ENCODE measurements around the gene TRABD. TPM values are rescaled to one million over a fixed set of nuclear protein-coding genes. Genes with fewer than 3 reads are reported as not detected.

TRABD gene
- total RNA-seq, 1 donor from 2014 or later = 40.3 TPM

DNA sequence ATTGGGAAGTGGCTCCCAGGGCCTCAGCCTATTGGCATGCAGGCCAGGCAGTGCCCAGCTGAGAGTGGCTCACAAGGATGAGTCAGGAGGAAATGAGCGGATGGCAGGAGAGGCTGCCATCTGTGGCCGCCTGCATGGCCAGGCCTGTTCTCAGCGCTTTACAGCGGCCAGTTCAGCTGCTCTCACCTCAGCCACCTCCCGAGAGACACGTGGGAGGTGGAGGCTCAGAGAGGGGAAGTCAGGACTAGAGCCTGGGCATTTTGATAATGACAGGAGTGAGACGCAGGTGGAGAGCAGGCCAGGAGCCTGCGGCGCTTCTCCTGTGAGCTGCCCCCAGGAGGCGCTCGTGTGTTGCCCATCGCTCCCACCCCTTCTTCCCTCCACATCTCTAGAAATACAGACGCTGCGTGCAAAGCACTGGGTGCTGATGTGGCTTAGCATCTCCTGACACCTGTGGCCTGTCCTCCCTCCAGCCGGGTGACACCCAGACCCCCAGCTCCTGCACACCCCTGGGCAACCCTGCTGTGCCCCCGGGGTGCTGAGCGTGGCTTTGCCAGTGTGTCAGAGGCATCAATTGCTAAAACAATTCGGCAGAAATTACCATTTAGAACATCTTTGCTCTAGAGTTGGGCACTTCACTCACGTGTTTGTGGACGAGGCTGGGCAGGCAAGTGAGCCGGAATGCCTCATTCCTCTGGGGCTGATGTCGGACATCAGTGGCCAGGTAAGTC is 36.6 kb upstream of the TRABD start:
- Histone ChIP-seq H3K27ac (no peak overlapping the region), H3K9me3 (no peaks in the 10 kb centered on the region), H3K36me3 (no peaks in the 10 kb centered on the region), H3K27me3 (no peaks in the 10 kb centered on the region), H3K4me1 (peaks cover 4% of the 10 kb centered on the region), H3K4me3 (no peak overlapping the region)
- intact Hi-C loops (cut with DNase I) = no loop called here
- TF ChIP-seq POLR2A (IDR thresholded peaks at IDR 0.05) (no peak), POLR2AphosphoS5 (IDR thresholded peaks at IDR 0.05; ENCODE audit: insufficient read depth in 1 of 2, low read depth in 1 of 2) (peak; percentile 21 to 54)
- TF ChIP-seq, protein P1, sequence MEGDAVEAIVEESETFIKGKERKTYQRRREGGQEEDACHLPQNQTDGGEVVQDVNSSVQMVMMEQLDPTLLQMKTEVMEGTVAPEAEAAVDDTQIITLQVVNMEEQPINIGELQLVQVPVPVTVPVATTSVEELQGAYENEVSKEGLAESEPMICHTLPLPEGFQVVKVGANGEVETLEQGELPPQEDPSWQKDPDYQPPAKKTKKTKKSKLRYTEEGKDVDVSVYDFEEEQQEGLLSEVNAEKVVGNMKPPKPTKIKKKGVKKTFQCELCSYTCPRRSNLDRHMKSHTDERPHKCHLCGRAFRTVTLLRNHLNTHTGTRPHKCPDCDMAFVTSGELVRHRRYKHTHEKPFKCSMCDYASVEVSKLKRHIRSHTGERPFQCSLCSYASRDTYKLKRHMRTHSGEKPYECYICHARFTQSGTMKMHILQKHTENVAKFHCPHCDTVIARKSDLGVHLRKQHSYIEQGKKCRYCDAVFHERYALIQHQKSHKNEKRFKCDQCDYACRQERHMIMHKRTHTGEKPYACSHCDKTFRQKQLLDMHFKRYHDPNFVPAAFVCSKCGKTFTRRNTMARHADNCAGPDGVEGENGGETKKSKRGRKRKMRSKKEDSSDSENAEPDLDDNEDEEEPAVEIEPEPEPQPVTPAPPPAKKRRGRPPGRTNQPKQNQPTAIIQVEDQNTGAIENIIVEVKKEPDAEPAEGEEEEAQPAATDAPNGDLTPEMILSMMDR (IDR thresholded peaks at IDR 0.05) = peak in 2 of 3 experiments; percentile 40 to 52
- no peak for DNase-seq (ENCODE audit: extremely low spot score in 2 of 2)

DNA sequence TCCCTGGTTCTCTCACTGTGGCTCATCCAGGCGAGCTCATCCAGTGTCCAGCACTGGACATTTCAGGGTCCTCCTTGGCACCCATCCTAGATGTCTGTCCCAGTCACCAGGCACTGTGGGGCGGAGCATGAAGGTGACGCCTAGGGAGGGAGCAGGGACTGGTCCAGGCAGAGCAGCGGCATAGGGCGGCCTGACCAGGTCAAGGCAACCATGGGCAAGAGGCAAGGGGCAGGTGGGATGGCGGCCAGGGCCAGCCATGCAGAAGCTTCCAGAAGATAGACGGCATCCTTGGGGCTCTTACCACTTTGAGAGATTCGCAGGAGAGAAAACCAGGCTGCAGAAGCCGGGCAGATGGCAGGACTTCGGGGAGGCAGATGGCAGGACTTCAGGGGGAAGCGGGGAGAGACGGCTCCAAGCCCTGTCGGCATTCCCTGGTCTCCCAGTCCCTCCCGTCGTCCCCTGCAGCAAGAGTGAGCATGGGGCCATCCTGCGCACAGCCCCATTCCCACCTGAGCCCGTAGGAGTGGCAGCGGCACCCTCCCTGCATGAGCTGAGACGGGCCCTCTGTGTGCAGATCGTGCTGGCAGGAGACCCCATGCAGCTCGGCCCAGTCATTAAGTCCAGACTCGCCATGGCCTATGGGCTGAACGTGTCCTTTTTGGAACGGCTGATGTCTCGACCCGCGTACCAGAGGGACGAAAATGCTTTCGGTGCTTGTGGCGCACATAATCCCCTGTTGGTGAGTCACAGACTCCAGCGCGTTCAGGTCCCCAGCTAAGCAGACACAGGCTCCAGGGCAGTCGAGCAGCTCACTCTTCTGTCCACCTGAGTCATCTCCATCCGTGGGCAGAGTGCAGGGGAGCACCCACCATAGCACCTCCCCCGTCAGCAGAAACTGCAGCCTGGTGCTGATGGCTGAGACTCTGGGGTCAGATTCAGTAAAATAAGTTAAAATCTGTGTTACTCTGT is 35.3 kb upstream of the TRABD start:
- intact Hi-C loops (cut with DNase I) = no loop called here
- no peak for DNase-seq (ENCODE audit: extremely low spot score in 2 of 2)
- Histone ChIP-seq H3K36me3 (no peaks in the 10 kb centered on the region), H3K4me3 (no peak overlapping the region), H3K9me3 (no peaks in the 10 kb centered on the region), H3K27me3 (no peaks in the 10 kb centered on the region), H3K27ac (no peak overlapping the region), H3K4me1 (peaks cover 4% of the 10 kb centered on the region)
- TF ChIP-seq POLR2AphosphoS5 (IDR thresholded peaks at IDR 0.05; ENCODE audit: insufficient read depth in 1 of 2, low read depth in 1 of 2) = no peak
- TF ChIP-seq, protein P1 (IDR thresholded peaks at IDR 0.05) = no peak
- TF ChIP-seq POLR2A (IDR thresholded peaks at IDR 0.05) = no peak

DNA sequence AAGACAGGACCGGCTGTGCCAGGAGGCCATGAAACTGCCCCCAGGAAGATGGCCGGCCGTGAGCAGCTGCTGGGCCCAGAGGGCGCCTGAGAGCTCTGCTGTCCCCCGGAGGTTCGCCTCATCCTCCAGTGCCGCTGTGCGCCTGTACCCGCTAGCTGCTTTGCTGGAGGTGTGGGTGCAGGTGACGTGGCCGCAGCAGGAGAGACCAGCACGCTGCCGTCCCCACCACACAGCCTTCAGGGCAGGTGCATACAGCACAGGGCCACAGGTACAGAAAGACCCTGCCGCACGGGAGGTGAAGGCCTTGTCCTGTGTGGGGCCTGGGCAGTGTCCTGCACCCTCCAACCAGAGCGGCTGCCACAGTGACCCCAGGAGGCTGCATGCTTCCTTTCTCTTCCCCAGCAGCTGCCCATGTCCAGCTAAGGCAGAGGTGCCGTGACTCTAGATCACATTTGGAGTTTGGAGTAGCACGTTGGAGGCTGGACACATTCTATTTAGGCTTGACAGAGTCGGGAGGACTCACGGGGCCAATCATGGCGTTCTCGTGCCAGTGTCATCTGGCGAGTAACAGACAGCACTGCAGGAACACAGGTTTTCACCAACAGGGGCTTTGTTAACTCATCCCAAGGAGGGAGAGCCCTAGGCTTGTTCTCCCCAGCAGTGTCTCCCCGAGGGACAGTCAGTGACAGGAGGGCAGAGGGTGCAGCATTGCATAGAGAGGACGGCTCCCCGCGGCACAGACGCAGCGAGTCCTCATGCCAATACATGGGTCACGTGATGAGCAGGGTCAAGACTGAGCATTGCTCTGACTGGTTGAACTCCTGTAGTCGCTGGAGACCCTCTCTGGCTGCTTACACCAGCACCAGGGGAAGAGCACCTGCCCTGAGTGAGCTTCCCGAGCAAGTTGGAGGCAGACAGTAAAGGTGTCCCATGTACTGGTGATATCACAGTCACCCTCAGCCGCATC is 33.9 kb upstream of the TRABD start:
- TF ChIP-seq POLR2AphosphoS5 (IDR thresholded peaks at IDR 0.05; ENCODE audit: insufficient read depth in 1 of 2, low read depth in 1 of 2) = no peak
- TF ChIP-seq, protein P1 (IDR thresholded peaks at IDR 0.05) = no peak
- TF ChIP-seq POLR2A (IDR thresholded peaks at IDR 0.05) = no peak
- no peaks in the 10 kb centered on the region for H3K27me3 ChIP-seq
- DNase-seq (ENCODE audit: extremely low spot score in 2 of 2) = no peak
- intact Hi-C loops (cut with DNase I) = no loop called here
- no peak overlapping the region for H3K4me3 ChIP-seq
- no peaks in the 10 kb centered on the region for H3K36me3 ChIP-seq
- no peaks in the 10 kb centered on the region for H3K9me3 ChIP-seq
- no peak overlapping the region for H3K27ac ChIP-seq
- no peaks in the 10 kb centered on the region for H3K4me1 ChIP-seq

- intact Hi-C loops (cut with DNase I) = no loop called here
Observed at GRCh38 chr22:50153056-50153755, 32.5 kb upstream of the TRABD start.

More at GRCh38 chr22:50153056-50153755, 32.5 kb upstream of the TRABD start:
- DNase-seq (ENCODE audit: extremely low spot score in 2 of 2) = no peak
- H3K4me3 ChIP-seq = no peak overlapping the region
- H3K27ac ChIP-seq = no peak overlapping the region
- no peaks in the 10 kb centered on the region for H3K27me3 ChIP-seq
- no peaks in the 10 kb centered on the region for H3K4me1 ChIP-seq
- H3K9me3 ChIP-seq = no peaks in the 10 kb centered on the region
- TF ChIP-seq POLR2A (IDR thresholded peaks at IDR 0.05) = no peak
- TF ChIP-seq, protein P1 (IDR thresholded peaks at IDR 0.05) = no peak
- no peak for TF ChIP-seq POLR2AphosphoS5 (IDR thresholded peaks at IDR 0.05; ENCODE audit: insufficient read depth in 1 of 2, low read depth in 1 of 2)
- no peaks in the 10 kb centered on the region for H3K36me3 ChIP-seq

Data from vagina (tissue), 2 donors.